CD4-positive, alpha-beta T cell treated with Interleukin-1 beta for 1 hour (primary cell): Measurements from ENCODE around the gene PRPF6.

Experiments used
- DNase-seq, 2 donors: peaks; one replicate each; pipeline ENCODE4 v3.0.0-alpha.2; 2020 to 2022

Gene PRPF6

DNA sequence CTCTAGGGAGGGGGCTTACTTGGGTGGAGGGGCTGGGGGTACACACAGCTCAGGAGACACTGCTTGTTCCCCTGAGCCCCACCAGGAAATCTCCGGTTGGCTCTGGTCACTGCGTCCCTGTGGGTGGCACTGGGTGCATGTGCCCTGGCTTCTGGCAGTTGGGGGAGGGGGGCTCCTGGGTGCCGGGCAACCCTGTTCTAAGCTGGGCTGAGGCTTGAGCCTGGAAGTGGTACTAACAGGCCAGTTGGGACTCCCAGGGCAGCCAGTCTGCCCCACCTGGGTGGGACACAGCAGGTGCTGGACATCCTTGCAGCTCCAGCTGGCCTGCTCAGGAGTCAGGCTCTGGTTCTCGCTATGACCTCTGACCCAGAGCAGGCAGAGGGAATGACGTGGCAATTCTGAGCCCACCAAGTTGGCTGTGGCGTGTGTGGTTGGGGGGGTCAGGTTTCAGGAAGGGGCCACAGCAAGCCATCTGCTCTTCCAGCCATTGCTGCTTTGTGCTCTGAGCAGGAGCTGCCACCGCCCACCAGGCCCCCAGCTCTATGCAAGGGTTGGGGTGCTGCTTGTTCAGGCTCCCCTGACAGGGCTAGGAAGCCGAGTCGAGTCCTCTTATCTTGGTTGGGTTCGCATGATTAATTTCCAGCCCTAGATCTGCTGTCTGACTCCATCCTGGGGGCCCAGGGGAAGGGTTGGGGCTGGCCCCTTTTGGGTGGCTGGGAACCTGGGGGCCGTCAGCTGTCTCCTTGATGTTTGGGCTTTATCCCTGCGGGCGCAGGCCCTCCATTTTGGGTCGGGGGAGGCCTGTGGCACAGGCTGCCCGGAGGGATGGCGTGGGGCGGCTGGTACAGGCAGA lies 55.6 kb downstream of the PRPF6 start:
- no peak for DNase-seq

GRCh38 chr20:64037199-64037497 lies 56.2 kb downstream of the PRPF6 start:
- DNase-seq, result no peak

GRCh38 chr20:64037498-64038213 lies 56.7 kb downstream of the PRPF6 start:
- no peak for DNase-seq

- no peak for DNase-seq
These were observed 57.3 kb downstream of the PRPF6 start for GRCh38 chr20:64038224-64038564.

DNA sequence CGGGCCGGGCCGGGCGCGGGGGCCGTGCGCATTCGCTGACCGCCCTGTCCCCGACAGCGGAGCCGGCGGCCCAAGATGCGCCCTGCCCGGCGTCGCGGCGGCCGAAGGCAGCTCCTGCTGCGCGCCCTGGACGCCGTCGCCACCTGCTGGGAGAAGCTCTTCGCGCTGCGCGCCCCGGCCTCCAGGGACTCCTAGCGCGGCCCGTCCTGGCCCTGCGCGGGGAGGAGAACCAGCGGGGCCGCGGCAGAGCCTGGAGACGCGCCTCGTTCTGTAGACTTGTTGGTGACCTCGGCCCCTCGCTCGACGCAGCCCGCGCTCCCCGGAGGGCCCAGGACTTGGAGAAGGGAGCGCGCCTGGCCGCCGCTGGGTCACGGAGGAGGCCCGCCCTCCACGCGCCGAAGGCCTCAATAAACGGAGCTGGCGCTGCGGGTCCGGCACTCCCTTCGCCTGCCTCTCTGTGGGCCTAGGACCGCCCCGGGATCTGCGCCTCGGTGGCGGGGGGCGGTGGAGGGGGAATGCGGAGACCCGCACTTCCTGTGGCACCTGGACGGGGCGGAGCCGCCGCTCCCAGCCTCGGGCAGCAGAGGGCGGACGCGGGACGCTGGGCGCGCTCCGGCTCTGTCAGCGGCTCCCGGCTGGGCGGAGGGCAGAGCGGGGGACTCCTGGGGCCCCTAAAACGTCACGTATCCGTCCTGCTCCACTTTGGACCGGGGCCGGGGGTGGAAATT lies 57.8 kb downstream of the PRPF6 start:
- DNase-seq, result peak; percentile 75 to 79

- no peak for DNase-seq
These were observed 58.6 kb downstream of the PRPF6 start for GRCh38 chr20:64039293-64040160.

DNA sequence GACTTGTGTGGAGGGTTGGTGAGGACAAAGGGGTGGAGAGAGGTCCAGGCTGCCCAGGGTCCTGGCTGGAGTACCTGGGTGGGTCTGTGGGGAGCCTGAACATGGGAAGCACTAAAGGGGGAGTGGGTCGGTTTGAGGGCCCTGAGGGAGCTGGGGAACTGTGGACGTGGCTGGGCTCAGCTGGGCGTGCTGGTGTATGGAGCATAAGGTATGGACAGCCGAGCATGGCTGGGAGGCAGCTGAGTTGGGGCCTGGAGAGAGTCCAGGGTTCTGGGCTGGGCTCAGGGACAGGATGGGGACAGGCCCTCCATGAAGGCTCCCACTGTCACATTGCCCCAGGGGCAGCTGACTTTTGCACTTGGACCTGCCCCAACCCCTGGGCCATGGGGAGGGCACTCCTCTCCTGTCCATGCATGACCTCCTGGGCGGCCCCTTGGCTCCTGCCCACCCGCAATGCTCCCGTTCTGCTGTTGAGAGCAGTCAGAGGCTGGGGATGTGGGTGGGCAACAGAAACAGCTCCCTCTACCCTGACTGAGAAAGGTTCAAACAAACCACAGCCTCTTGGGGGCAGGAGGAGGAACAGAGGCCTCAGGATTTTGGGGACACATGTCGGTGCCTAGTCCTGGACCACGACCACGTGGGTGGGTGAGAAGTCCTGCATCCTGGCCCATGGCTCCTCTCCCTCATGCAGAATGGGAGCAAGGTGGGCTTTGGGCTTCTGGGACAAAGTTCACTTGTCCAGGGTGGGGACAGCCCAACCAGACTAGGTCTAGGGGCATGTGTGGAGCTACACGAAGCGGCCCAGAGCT lies 59.5 kb downstream of the PRPF6 start:
- no peak for DNase-seq

DNA sequence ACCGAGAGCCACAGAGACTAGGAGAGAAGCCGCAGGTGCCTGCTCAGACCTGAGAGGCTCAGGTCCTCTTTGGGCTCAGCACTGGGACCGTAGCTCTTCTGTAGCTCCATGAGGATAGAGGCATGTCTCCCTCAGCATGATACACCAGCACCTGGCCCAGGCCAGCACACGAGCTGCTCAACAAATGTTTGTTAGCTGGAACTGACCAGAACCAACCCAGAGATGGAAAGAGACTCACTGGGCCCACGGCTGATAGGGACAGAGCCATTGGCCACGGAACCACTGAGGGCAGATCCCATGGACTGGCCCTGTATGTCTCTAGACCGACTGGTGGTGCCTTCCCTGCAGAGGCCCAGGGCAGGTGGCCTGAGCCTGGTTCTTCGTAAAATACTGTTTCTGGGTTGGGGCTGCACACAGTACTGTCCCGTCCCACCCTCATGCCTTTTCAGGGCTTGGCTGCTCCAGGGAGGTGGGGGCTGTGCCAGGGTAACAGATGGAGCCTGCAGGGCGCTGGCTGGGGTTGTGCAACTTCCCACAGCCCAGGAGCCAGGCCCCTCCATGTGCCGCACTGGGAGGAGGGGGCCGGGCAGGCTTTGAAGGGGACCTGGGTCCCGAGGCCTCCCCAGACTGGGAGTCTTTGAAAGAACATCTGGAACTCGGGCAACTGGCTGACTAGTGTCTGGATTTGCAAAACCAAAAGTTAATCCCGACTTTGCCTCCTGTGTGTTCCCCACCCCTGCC lies 60.3 kb downstream of the PRPF6 start:
- DNase-seq, result no peak

- DNase-seq, result no peak
These were observed 60.8 kb downstream of the PRPF6 start for GRCh38 chr20:64041781-64042053.

GRCh38 chr20:64042054-64042781 lies 61.3 kb downstream of the PRPF6 start:
- no peak for DNase-seq

DNA sequence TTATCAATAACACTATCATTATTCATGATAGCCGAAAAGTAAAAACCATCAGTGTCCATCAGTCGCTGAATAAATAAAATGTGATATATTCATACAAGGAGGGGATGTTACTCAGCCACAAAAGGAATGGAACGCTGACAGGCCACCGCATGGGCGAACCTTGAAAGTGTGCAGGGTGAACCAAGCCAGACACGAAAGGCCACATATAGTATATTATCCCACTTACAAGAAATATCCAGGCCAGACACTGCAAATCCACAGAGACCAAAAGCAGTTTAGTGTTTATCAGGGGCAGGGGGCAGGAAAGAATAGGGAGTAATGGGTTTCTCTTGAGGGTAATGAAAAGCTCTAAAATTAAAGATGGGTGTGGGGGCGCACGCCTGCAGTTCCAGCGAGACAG lies 62.8 kb downstream of the PRPF6 start:
- DNase-seq, result no peak

DNA sequence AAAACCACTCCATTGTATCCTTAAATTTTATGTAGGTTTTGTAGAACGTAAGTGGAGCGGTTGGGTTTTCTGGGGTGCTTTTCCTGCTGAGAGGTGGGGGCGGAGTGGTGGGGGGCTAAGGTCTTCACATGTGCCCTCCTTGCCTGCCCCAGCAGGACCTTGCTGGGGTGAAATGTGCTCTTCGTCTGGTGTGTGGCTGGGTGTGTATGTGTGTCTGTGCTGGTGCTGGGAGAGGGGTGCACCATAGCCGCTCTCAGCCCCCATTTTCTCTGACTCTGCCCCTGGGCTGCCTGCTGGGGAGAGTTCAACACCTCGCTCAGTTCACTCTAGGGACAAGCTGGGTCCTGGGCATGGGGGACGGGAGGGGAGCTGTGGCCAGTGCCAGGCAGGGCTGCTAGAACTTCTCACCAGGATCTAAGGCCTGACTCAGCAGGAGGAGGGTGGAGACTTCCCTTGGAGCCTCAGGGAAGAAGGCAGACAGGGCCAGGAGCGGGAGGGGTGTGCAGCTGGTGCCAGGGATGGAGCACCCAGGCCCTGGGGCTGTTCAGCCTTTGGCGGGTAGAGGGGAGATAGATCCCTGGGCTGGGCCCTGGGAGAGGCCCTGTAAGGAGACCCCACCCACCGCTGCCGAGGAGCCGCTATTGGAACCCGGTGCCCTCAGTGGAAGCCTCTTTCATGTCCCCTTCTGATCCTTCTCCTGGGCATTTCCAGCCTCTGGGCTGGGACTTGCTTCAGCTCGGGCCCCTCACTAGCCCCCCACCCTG lies 63.7 kb downstream of the PRPF6 start:
- DNase-seq, result no peak

DNA sequence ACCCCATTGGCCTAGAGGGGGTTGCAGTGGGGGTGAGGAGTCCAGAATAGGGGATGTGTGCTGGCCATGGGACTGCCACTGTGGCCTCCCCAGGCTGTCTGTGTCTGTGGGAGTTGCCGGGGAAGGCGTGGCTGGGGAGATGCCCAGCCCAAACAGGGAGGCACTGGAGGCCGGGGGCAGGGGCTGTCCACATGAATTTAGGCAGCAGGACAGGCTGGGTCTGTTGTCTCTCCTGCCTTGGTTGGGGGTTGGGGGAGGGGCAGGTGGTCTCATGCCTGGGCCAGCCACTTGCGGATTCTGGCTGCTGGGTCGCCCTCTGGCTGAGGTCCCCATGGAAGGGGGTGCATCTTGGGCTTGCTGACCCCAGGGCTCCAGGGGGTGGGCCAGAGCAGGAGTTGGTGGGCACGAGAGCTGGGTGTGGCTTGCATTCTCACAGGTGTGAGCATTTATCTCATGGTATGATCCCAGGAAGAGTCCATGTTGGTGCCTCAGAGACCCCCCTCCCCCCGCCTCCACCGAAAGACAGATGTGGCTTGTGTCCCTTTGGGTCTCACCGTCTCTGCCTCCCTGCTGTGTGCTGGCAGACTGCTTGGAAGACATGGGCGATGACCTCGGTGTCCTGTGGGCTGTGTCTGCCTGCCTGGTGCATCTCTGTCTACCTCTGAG lies 64.5 kb downstream of the PRPF6 start:
- no peak for DNase-seq

GRCh38 chr20:64047046-64047389 lies 66.1 kb downstream of the PRPF6 start:
- DNase-seq, result no peak

GRCh38 chr20:64047968-64048401 lies 67.1 kb downstream of the PRPF6 start:
- no peak for DNase-seq

DNA sequence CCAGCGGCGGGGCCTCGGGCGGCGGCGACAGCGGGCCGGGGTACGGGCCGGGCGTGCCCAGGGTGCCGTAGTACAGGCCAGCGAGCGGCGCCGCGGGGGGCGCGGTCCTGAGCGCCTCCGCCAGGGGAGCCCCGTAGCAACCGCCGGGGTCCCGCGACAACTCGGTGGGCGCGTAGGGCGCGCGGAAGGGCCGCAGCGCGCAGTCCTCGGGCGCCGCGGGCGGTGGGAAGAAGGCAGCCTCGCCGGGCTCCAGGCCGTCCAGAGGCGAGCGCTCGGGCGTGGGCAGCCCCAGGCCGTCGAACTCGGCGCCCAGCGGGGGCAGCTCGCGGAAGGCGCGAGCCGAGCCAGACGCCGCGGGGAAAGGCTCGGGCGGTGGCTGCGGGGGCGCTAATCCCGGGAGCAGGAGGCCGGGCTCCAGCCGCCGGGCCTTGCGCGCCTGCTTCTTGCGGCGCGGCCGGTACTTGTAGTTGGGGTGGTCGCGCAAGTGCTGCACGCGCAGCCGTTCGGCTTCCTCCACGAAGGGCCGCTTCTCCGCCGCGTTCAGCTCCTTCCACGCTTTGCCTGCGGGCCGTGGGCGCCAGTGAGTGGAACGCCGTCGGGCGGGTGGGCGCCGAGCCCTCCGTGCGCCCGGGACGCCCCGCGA lies 67.6 kb downstream of the PRPF6 start:
- DNase-seq, result no peak

- DNase-seq, result peak in 1 of 2 donors; percentile 26
These were observed 68.3 kb downstream of the PRPF6 start, which contains the start of gene SOX18 for GRCh38 chr20:64049060-64049877. SOX18 (minus strand) TSS chr20:64049639; CDS start chr20:64049516, 123 bp downstream.

GRCh38 chr20:64049878-64050260 lies 68.9 kb downstream of the PRPF6 start:
- DNase-seq, result no peak
